Trophoblast cell (in vitro differentiated cells and primary cell): ENCODE data around the gene UBA3.

Source experiments
- DNase-seq, 2 donors: peaks; one replicate each; pipeline ENCODE4 v3.0.0-alpha.2; 2016
- H2AFZ ChIP-seq: 2 replicates; pipeline ENCODE4 v1.6.1; 2013; ENCODE audit warnings: low read length, moderate library complexity, mild to moderate bottlenecking; ENCODE audit not compliant: insufficient read depth, poor library complexity
- H2AK5ac ChIP-seq: 2 replicates; pipeline ENCODE4 v1.6.1; 2013; ENCODE audit warnings: mild to moderate bottlenecking, low read length
- H2BK120ac ChIP-seq: 2 replicates; pipeline ENCODE4 v1.6.1; 2013; ENCODE audit warnings: low read length, mild to moderate bottlenecking, moderate library complexity; ENCODE audit not compliant: insufficient read depth, poor library complexity
- H2BK12ac ChIP-seq: 2 replicates; pipeline ENCODE4 v1.6.1; 2013; ENCODE audit warnings: mild to moderate bottlenecking, low read length, moderate library complexity
- H2BK5ac ChIP-seq: 2 replicates; pipeline ENCODE4 v1.6.1; 2013; ENCODE audit warnings: low read length, low read depth, moderate library complexity, mild to moderate bottlenecking; ENCODE audit not compliant: poor library complexity
- H3K14ac ChIP-seq: 2 replicates; pipeline ENCODE4 v1.6.1; 2013; ENCODE audit warnings: mild to moderate bottlenecking, low read length
- H3K18ac ChIP-seq: 2 replicates; pipeline ENCODE4 v1.6.1; 2013; ENCODE audit warnings: mild to moderate bottlenecking, low read length
- H3K23ac ChIP-seq: 2 replicates; pipeline ENCODE4 v1.6.1; 2013; ENCODE audit warnings: low read length
- H3K27ac ChIP-seq: 2 replicates; pipeline ENCODE4 v1.5.1; 2013; ENCODE audit warnings: low read depth, mild to moderate bottlenecking, inconsistent platforms, low read length, moderate library complexity
- H3K27me3 ChIP-seq: 2 replicates; pipeline ENCODE4 v1.6.1; 2013; ENCODE audit warnings: inconsistent platforms, mild to moderate bottlenecking, low read length, moderate library complexity; ENCODE audit not compliant: insufficient read depth
- H3K36me3 ChIP-seq, 2 experiments: 1 replicate in 1 of 2; 2 replicates in 1 of 2; pipeline ENCODE4 v1.6.1; 2013; ENCODE audit warnings: low read length in 2 of 2, mild to moderate bottlenecking in 2 of 2, moderate library complexity in 1 of 2; ENCODE audit not compliant: insufficient read depth in 2 of 2, control insufficient read depth in 1 of 2
- H3K4ac ChIP-seq: 2 replicates; pipeline ENCODE4 v1.6.1; 2013; ENCODE audit warnings: low read depth, mild to moderate bottlenecking, low read length, moderate library complexity
- H3K4me1 ChIP-seq, 2 experiments: 1 replicate in 1 of 2; 2 replicates in 1 of 2; pipeline ENCODE4 v1.6.1; 2013; ENCODE audit warnings: low read length in 2 of 2, mild to moderate bottlenecking in 2 of 2, moderate library complexity in 1 of 2; ENCODE audit not compliant: insufficient read depth in 2 of 2, control insufficient read depth in 1 of 2
- H3K4me2 ChIP-seq: 2 replicates; pipeline ENCODE4 v1.6.1; 2013; ENCODE audit warnings: inconsistent platforms, mild to moderate bottlenecking, low read length, moderate library complexity
- H3K4me3 ChIP-seq: 2 replicates; pipeline ENCODE4 v1.5.1; 2013; ENCODE audit warnings: mild to moderate bottlenecking, low read depth, low read length, inconsistent platforms
- H3K79me1 ChIP-seq: one replicate; pipeline ENCODE4 v1.6.1; 2013; ENCODE audit warnings: low read length
- H3K79me2 ChIP-seq: 2 replicates; pipeline ENCODE4 v1.6.1; 2013; ENCODE audit warnings: low read length, mild to moderate bottlenecking; ENCODE audit not compliant: control insufficient read depth, insufficient read depth, poor library complexity
- H3K9ac ChIP-seq: 2 replicates; pipeline ENCODE4 v1.6.1; 2013; ENCODE audit warnings: mild to moderate bottlenecking, low read length
- H3K9me3 ChIP-seq: 2 replicates; pipeline ENCODE4 v1.6.1; 2013; ENCODE audit warnings: low read depth, mild to moderate bottlenecking, control low read depth, inconsistent platforms, low read length; ENCODE audit not compliant: insufficient read depth
- H4K12ac ChIP-seq: 2 replicates; pipeline ENCODE4 v1.6.1; 2013; ENCODE audit warnings: low read depth, mild to moderate bottlenecking, low read length, moderate library complexity
- H4K8ac ChIP-seq: 2 replicates; pipeline ENCODE4 v1.6.1; 2013; ENCODE audit warnings: low read depth, mild to moderate bottlenecking, low read length, moderate library complexity
- H4K91ac ChIP-seq: one replicate; pipeline ENCODE4 v1.6.1; 2013; ENCODE audit warnings: low read depth, mild to moderate bottlenecking, low read length, moderate library complexity
- WGBS: extraction: QIAGEN DNeasy Blood & Tissue Kit; methylation state at CpG from one replicate; pipeline ENCODE4 v1.1.7; 2013; ENCODE audit warnings: missing lambda C conversion rate; ENCODE audit not compliant: insufficient read length, insufficient coverage; ENCODE audit errors: extremely low coverage; 5-methylcytosine and 5-hydroxymethylcytosine counted together

UBA3 gene

DNA sequence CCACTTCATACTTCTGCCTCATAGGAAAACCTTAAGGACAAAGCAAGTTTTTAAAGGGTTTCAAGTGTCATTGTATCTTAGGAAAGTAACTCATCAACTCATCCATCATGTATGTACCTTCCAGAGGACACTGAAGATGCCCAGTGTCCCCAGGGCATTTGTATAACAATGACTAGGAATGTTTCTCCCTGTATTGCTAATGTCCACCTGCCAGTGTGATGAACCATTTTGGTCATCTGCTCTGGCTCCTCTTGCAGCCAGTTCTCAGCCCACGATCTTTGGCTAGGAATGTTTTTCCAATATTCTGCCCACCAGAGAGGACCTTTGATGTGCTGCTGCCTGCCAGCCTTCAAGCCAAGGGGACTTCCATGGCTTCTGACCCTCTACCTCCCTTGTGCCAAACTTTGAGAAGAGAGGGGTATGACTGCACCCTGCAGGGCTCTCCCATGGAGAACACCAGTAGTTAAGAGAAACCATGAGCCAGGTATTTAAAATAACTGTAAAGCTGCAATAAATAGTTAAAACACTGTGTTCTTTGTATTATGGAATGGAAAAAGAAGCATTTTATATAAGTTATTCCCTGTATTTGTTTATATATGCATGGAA is 30.9 kb upstream of the UBA3 start:
- Histone ChIP-seq H4K91ac (no peak overlapping the region), H2BK12ac (no peak overlapping the region)

DNA sequence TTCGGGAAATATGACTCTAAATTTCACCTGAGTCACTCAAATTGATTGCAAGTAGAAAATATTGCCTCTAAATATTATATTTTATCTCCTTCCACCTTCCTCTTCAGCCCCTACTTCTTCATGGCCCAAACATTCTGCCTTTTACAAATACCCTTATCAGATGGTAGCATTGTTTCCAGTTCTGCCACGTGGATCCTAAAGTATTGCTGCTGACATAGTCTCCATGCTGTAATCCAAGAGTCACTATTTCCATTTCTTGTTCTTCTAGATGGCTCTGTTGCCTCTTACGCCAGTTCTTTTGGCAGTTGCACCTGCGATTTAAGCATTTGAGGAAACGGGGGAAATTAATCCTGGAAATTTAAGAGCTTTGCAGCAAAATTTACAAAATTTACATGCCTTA is 28.6 kb upstream of the UBA3 start:
- no peaks in the 10 kb centered on the region for H3K79me2 ChIP-seq
- peak in 1 of 2 donors; percentile 82 for DNase-seq
- WGBS = no CpG with 5 or more reads among the region's 5 CpGs
- H3K9ac ChIP-seq = no peak overlapping the region
- H3K9me3 ChIP-seq = no peaks in the 10 kb centered on the region
- no peak overlapping the region for H3K14ac ChIP-seq
- no peak overlapping the region for H3K4me2 ChIP-seq
- peaks cover 0 to 5% of the 10 kb centered on the region in 2 experiments for H3K36me3 ChIP-seq
- no peak overlapping the region for H2AK5ac ChIP-seq
- H3K79me1 ChIP-seq = no peaks in the 10 kb centered on the region
- H3K27me3 ChIP-seq = no peaks in the 10 kb centered on the region
- no peak overlapping the region for H3K27ac ChIP-seq
- H3K4ac ChIP-seq = no peak overlapping the region
- no peak overlapping the region for H2BK12ac ChIP-seq
- H3K23ac ChIP-seq = no peak overlapping the region
- no peak overlapping the region for H4K12ac ChIP-seq
- H3K4me1 ChIP-seq = peaks cover 0 to 3% of the 10 kb centered on the region in 2 experiments
- no peak overlapping the region for H3K18ac ChIP-seq
- no peak overlapping the region for H2BK5ac ChIP-seq
- no peak overlapping the region for H2BK120ac ChIP-seq
- no peak overlapping the region for H3K4me3 ChIP-seq
- H4K8ac ChIP-seq = no peak overlapping the region
- H4K91ac ChIP-seq = no peak overlapping the region
- H2AFZ ChIP-seq = no peak overlapping the region

More for the DNA sequence above, 30.9 kb upstream of the UBA3 start:
- no peak overlapping the region for H2BK120ac ChIP-seq
- no peaks in the 10 kb centered on the region for H3K79me1 ChIP-seq
- H3K23ac ChIP-seq = no peak overlapping the region
- no peaks in the 10 kb centered on the region for H3K9me3 ChIP-seq
- H2AFZ ChIP-seq = no peak overlapping the region
- no peaks in the 10 kb centered on the region for H3K36me3 ChIP-seq
- H3K4me3 ChIP-seq = no peak overlapping the region
- H3K79me2 ChIP-seq = no peaks in the 10 kb centered on the region
- no peak overlapping the region for H3K4ac ChIP-seq
- no CpG with 5 or more reads among the region's 1 CpG for WGBS
- no peak overlapping the region for H3K18ac ChIP-seq
- H4K12ac ChIP-seq = no peak overlapping the region
- H3K14ac ChIP-seq = no peak overlapping the region
- H3K4me1 ChIP-seq = peaks cover 0 to 3% of the 10 kb centered on the region in 2 experiments
- H2AK5ac ChIP-seq = no peak overlapping the region
- H3K4me2 ChIP-seq = no peak overlapping the region
- no peak overlapping the region for H4K8ac ChIP-seq
- no peak overlapping the region for H3K9ac ChIP-seq
- DNase-seq = no peak
- no peak overlapping the region for H2BK5ac ChIP-seq
- H3K27me3 ChIP-seq = no peaks in the 10 kb centered on the region
- no peak overlapping the region for H3K27ac ChIP-seq

DNA sequence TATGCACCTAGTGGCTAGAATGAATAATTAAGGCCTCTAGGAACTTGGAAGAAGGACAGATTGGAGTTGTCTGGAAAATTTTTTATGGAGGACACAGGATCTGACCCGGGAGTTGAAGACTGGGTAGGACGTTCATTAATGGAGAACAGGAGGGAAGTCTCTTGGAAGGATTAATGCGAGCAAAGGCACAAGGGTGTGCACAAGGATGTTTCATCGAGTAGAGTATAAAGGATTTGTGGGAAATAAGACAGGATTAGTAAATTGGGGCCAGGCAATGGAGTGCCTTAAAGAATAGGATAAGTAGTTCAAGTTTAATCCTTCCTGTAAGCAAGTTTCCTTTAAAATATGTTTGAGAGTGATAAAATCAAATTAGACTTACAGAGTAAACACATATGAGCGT is 27.7 kb upstream of the UBA3 start:
- no peak overlapping the region for H2BK120ac ChIP-seq
- H3K18ac ChIP-seq = no peak overlapping the region
- H3K36me3 ChIP-seq = peaks cover 0 to 5% of the 10 kb centered on the region in 2 experiments
- no peaks in the 10 kb centered on the region for H3K79me1 ChIP-seq
- H3K4ac ChIP-seq = no peak overlapping the region
- no peak overlapping the region for H2BK5ac ChIP-seq
- H3K9me3 ChIP-seq = no peaks in the 10 kb centered on the region
- H3K27ac ChIP-seq = no peak overlapping the region
- no peak overlapping the region for H4K8ac ChIP-seq
- H2AFZ ChIP-seq = no peak overlapping the region
- no CpG with 5 or more reads among the region's 5 CpGs for WGBS
- peaks cover 0 to 3% of the 10 kb centered on the region in 2 experiments for H3K4me1 ChIP-seq
- no peak overlapping the region for H2BK12ac ChIP-seq
- H4K91ac ChIP-seq = no peak overlapping the region
- no peak overlapping the region for H3K4me3 ChIP-seq
- no peak for DNase-seq
- no peak overlapping the region for H3K9ac ChIP-seq
- H4K12ac ChIP-seq = no peak overlapping the region
- H3K14ac ChIP-seq = no peak overlapping the region
- no peaks in the 10 kb centered on the region for H3K27me3 ChIP-seq
- H3K23ac ChIP-seq = no peak overlapping the region
- no peak overlapping the region for H3K4me2 ChIP-seq
- no peaks in the 10 kb centered on the region for H3K79me2 ChIP-seq
- no peak overlapping the region for H2AK5ac ChIP-seq

DNA sequence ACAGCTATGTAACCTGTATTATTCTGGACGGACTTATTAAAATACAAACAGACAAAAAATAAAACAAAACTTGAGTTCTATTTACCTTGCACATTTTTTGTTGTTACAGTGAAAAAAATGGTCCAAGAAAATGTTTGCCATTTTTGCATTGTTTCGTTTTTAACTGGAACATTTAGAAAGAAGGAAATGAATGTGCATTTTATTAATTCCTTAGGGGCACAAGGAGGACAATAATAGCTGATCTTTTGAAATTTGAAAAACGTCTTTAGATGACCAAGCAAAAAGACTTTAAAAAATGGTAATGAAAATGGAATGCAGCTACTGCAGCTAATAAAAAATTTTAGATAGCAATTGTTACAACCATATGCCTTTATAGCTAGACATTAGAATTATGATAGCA is 25.2 kb upstream of the UBA3 start:
- Histone ChIP-seq H3K27ac (no peak overlapping the region), H4K12ac (no peak overlapping the region), H3K4me3 (no peak overlapping the region), H3K9me3 (no peaks in the 10 kb centered on the region), H4K91ac (no peak overlapping the region), H3K79me2 (no peaks in the 10 kb centered on the region), H3K27me3 (no peaks in the 10 kb centered on the region), H2AFZ (no peak overlapping the region), H2BK5ac (no peak overlapping the region), H3K23ac (no peak overlapping the region), H3K36me3 (peaks cover 2 to 10% of the 10 kb centered on the region in 2 experiments), H2AK5ac (no peak overlapping the region), H2BK12ac (no peak overlapping the region), H3K9ac (no peak overlapping the region), H3K4me2 (no peak overlapping the region), H3K79me1 (peaks cover 4% of the 10 kb centered on the region), H3K4ac (no peak overlapping the region), H4K8ac (no peak overlapping the region), H3K4me1 (peaks cover 6 to 8% of the 10 kb centered on the region in 2 experiments), H3K18ac (no peak overlapping the region), H2BK120ac (no peak overlapping the region), H3K14ac (no peak overlapping the region)
- no CpG with 5 or more reads among the region's 3 CpGs for WGBS
- DNase-seq = peak in 1 of 2 donors; percentile 57
